Skeletal muscle cell (primary cell): ENCODE results near the gene ASB1.
"Not testable (repeated sequence)": the region's sequence is repeated elsewhere in the genome, so short reads cannot be mapped to it uniquely, and the experiment has no call there.

Experiments
- DNase-seq: peaks from one replicate; pipeline ENCODE4 v3.0.0-alpha.2; 2010; ENCODE audit warnings: low read depth
- H3K4me3 ChIP-seq: 2 replicates; pipeline ENCODE4 v1.5.1; 2011; ENCODE audit warnings: low read depth, mild to moderate bottlenecking, control low read depth, low read length, moderate library complexity

The ASB1 gene

DNA sequence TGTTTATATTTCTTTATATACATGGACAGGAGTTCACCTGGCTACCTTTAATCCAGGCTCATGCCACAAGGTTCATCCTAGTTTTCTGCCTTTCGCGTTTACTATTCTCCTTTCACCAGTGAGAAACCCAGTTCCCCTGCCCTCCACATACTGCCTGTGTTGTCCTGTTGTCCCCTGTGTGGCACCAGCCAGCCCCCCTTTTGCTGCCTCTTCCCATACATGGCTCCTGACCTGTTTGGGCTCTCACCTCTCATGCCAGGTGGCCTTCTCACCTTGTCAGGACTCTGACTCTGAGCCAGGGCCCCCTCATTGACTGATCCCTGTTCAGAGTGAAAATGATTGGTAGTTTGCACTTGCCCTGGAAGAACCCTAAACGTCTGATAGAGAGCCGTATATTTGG is 13.6 kb downstream of the ASB1 start:
- DNase-seq, result no peak
- H3K4me3 ChIP-seq, result no peak overlapping the region

DNA sequence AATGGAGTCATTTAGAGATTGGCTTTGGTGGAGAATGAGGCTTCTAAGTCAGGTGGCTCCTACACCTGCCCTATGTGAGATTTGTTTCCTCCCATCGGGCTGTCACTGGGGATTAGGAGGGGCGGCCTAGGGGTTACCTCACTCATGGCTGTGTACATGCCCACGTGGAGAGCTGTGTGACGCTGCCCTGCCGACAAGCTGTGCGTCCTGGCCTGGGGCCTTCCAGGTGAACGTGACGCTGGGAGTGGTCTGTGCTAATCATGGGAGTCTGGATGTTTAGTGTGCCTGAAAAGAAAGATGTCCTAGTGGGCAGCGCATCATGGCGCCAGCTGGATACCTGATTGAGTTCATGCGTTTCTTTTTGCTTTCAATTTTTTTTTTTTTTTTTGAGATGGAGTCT is 14.0 kb downstream of the ASB1 start:
- no peak for DNase-seq
- H3K4me3 ChIP-seq, result no peak overlapping the region

- no peak for DNase-seq
- no peak overlapping the region for H3K4me3 ChIP-seq
Observed at GRCh38 chr2:238441262-238442114, 14.8 kb downstream of the ASB1 start.

GRCh38 chr2:238442257-238442656 is 15.5 kb downstream of the ASB1 start:
- H3K4me3 ChIP-seq, DNase-seq: not testable (repeated sequence)

GRCh38 chr2:238444242-238444641 is 17.5 kb downstream of the ASB1 start:
- DNase-seq, result no peak
- H3K4me3 ChIP-seq, result no peak overlapping the region

DNA sequence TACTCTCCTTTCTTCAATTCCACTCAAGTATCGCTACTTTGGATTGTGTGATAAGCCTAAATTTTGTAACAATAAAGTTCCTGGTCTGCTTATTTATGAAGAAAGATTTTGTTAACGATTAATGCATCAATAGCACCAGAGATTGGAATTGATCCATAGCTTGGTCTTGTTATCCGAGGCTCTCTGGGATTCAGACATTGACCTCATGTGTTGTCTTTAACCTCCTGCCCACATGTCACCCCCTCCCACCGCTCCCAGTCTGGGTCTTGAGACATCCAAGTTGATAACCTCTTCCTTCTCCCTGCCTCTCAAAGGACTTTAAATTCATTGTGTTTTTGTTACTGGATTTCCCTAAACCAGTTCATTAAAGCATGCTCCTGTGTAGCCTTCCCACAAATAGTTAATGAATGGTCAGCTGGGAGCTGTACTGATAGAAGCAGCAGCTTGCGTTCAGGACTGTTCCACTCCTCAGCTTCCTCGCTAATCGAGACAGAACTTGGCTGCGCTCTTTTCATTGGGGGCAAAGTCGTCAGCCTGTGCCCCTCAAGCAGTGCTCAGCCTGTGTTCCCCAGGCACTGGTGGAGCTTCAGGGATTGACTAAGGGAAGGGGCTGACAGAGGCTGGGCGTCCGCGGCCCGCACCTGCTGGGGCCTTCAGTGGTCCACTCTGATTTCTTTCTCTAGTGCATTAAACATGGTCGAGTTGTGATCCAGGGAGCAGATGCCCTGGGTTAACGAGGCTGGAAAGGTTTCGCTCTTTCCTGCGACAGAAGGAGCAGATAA is 18.9 kb downstream of the ASB1 start:
- no peak overlapping the region for H3K4me3 ChIP-seq
- no peak for DNase-seq

DNA sequence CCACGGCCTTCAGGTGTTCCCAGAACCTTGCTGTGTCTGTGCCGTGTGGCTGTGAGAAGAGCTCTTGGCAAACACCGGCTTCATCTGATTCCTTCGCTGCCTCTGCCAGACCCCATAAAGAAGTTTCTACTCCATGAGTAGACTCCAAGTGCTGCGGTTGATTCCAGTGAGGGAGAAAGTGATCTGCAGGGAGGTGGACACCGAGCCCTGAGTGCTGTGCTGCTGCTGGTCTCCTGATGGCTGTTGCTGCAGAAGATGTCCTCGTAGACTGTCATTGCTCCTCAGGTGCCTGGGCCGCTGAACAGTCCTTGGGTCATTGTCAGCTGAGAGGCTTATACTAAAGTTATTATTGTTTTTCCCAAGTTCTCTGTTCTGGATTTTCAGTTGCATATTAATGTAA is 19.6 kb downstream of the ASB1 start:
- no peak for DNase-seq
- no peak overlapping the region for H3K4me3 ChIP-seq

GRCh38 chr2:238448031-238448955 is 21.6 kb downstream of the ASB1 start:
- DNase-seq, result no peak
- H3K4me3 ChIP-seq, result no peak overlapping the region

DNA sequence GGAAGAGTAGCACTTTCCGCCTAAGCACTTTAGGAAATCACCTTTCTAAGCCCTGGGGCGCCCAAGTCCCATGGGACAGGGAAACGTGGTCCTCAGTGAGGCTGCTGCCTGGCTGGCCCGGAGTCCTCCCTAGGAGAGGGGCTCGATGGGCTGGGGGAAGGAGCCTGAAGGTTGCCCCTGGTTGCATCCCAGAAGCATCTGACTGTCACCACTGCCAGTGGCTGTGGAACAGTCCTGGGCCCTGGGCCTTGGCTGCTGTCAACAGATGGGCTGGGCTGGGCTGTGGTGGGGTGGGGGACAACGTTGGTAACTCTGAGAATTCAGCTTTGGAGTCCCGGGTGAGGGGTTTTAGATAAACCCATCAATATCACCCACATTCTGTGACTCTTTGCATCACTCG is 22.5 kb downstream of the ASB1 start:
- no peak for DNase-seq
- H3K4me3 ChIP-seq, result no peak overlapping the region

DNA sequence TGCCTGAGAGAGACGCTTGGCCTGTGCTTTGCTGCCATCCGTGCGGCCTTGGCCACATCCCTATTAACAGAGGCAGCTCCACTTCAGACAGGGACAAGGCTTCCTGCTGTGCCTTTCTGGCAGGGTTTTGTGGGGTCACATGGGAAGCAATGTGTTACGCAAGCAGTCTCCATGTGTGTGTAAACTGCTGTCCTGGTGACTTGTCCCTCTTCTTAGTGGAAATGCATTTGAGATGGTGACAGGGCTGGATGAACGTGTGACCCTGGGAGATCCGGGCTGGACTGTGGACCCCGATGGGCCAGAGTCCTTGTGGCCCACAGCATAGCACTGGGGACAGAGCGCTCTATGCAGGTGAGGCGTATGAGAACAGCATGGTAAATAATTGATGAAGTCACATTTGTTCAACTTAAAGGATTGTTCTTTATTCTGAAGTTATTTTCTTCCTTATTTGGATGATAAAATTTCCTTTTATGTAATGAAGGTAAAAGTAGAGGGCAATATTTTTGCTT is 23.2 kb downstream of the ASB1 start:
- no peak overlapping the region for H3K4me3 ChIP-seq
- no peak for DNase-seq

GRCh38 chr2:238450440-238450861 is 23.7 kb downstream of the ASB1 start:
- H3K4me3 ChIP-seq, result no peak overlapping the region
- no peak for DNase-seq

- H3K4me3 ChIP-seq, result no peak overlapping the region
- DNase-seq, result no peak
Observed at GRCh38 chr2:238453842-238454241, 27.1 kb downstream of the ASB1 start.

DNA sequence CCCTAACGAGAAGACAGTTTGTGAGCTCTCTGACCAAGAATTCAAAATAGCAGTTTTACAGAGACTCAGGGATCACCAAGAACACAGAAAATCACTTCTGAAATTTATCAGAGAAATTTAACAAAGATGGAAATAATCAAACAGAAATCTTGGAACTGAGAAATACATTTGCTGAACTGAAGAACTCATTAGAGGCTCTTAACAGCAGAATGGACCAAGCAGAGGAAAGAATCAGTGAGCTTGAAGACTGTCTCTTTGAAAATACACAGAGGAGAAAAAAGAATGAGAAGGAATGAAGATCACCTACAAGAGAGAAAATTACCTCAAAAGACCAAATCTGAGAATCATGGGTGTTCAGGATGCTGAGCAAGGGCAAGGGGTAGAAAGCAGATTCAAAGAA is 29.7 kb downstream of the ASB1 start:
- no peak for DNase-seq
- H3K4me3 ChIP-seq, result no peak overlapping the region

- H3K4me3 ChIP-seq, result no peak overlapping the region
- no peak for DNase-seq
Observed at GRCh38 chr2:238456970-238457926, 30.5 kb downstream of the ASB1 start.

GRCh38 chr2:238457927-238458324 is 31.2 kb downstream of the ASB1 start:
- DNase-seq, result no peak
- H3K4me3 ChIP-seq, result no peak overlapping the region

- H3K4me3 ChIP-seq, result no peak overlapping the region
- DNase-seq, result no peak
Observed at GRCh38 chr2:238458651-238459050, 31.9 kb downstream of the ASB1 start.

- DNase-seq, result peak; percentile 89
- no peak overlapping the region for H3K4me3 ChIP-seq
Observed at GRCh38 chr2:238459081-238459629, 32.4 kb downstream of the ASB1 start.

GRCh38 chr2:238461051-238461450 is 34.3 kb downstream of the ASB1 start:
- H3K4me3 ChIP-seq, result no peak overlapping the region
- DNase-seq, result no peak
